LNCaP clone FGC (cell line): ENCODE data around the gene CISTR.

Source experiments
- DNase-seq: peaks from one replicate; pipeline ENCODE4 v3.0.0-alpha.2; 2011; ENCODE audit warnings: low read depth
- H3K4me3 ChIP-seq: 2 replicates; pipeline ENCODE4 v1.5.1; 2011; ENCODE audit warnings: mild to moderate bottlenecking, low read depth, low read length, control low read depth
- CTCF ChIP-seq: IDR thresholded peaks from 2 replicates; pipeline ENCODE4 v1.5.1; 2012; ENCODE audit warnings: mild to moderate bottlenecking; ENCODE audit not compliant: control insufficient read depth, insufficient read depth; ENCODE audit errors: extremely low read depth

The CISTR gene

GRCh38 chr12:53714004-53714403, 37.8 kb downstream of the CISTR start:
- no peak for DNase-seq
- no peak for TF ChIP-seq CTCF
- H3K4me3 ChIP-seq = no peak overlapping the region

- no peak for DNase-seq
- no peak overlapping the region for H3K4me3 ChIP-seq
- TF ChIP-seq CTCF = no peak
Observed at GRCh38 chr12:53713516-53713915, 38.3 kb downstream of the CISTR start.

- TF ChIP-seq CTCF = no peak
- DNase-seq = no peak
- no peak overlapping the region for H3K4me3 ChIP-seq
Observed at GRCh38 chr12:53712059-53712643, 39.6 kb downstream of the CISTR start.

GRCh38 chr12:53710091-53710490, 41.7 kb downstream of the CISTR start:
- no peak for DNase-seq
- TF ChIP-seq CTCF = no peak

GRCh38 chr12:53709671-53710070, 42.1 kb downstream of the CISTR start:
- DNase-seq = no peak
- TF ChIP-seq CTCF = no peak

More at GRCh38 chr12:53710091-53710490, 41.7 kb downstream of the CISTR start:
- no peak overlapping the region for H3K4me3 ChIP-seq

GRCh38 chr12:53706080-53706479, 45.7 kb downstream of the CISTR start:
- TF ChIP-seq CTCF = no peak
- DNase-seq = no peak
- no peak overlapping the region for H3K4me3 ChIP-seq

More at GRCh38 chr12:53709671-53710070, 42.1 kb downstream of the CISTR start:
- H3K4me3 ChIP-seq = no peak overlapping the region

- no peak for DNase-seq
- no peak overlapping the region for H3K4me3 ChIP-seq
- TF ChIP-seq CTCF = no peak
Observed at GRCh38 chr12:53703756-53704155, 48.0 kb downstream of the CISTR start.
